Inferior parietal cortex (tissue), 1 donor: Measurements from ENCODE around the gene ARL14.

Experiments
- DNase-seq: peaks from one replicate; pipeline ENCODE4 v3.0.0-alpha.2; 2016; ENCODE audit errors: extremely low spot score

Gene ARL14

GRCh38 chr3:160722331-160722730 is 45.4 kb downstream of the ARL14 start:
- no peak for DNase-seq

GRCh38 chr3:160725338-160725737 is 48.4 kb downstream of the ARL14 start:
- no peak for DNase-seq
